ENCODE results near the gene ATXN1. TPM values are rescaled to one million over a fixed set of nuclear protein-coding genes. Genes with fewer than 3 reads are reported as not detected.

ATXN1 gene
- total RNA-seq, 2 experiments from 2014 or later: 34.1 to 36.7 TPM

GRCh38 chr6:16419636-16420336 lies 341.5 kb downstream of the ATXN1 start:
- ChIA-PET POLR2A (interaction anchor here (1.1 to 3.3 kb wide), 13 partner anchors 10 to 343 kb away, joined by 3 to 45 read pairs (median 6); partner anchors contain the start of gene ATXN1), CTCF (interaction anchor here (0.6 to 2.0 kb wide), 12 partner anchors 10 to 1608 kb away, joined by 3 to 8 read pairs (median 5); no protein-coding TSS in a partner anchor)
- DNase-seq: no peak
- no peaks in the 10 kb centered on the region for H3K9me3 Mint-ChIP-seq
- H3K36me3 Mint-ChIP-seq: peaks cover 3% of the 10 kb centered on the region
- H3K27me3 Mint-ChIP-seq: no peaks in the 10 kb centered on the region
- intact Hi-C loops (cut with micrococcal nuclease): loop anchor here (1.0 to 10.0 kb wide), 9 partner anchors 22 to 293 kb away; no protein-coding TSS in a partner anchor
- H3K4me3 Mint-ChIP-seq: peak overlapping the region; percentile 62
- peak overlapping the region; percentile 96 for H3K27ac Mint-ChIP-seq
- H3K4me1 Mint-ChIP-seq (ENCODE audit: low read depth): peaks cover 76% of the 10 kb centered on the region

- no peak for DNase-seq
- Mint-ChIP-seq H3K27ac (no peak overlapping the region), H3K4me1 (ENCODE audit: low read depth) (peaks cover 84% of the 10 kb centered on the region), H3K27me3 (no peaks in the 10 kb centered on the region), H3K9me3 (no peaks in the 10 kb centered on the region), H3K36me3 (no peaks in the 10 kb centered on the region), H3K4me3 (no peak overlapping the region)
- CTCF ChIA-PET: no interaction called here
- intact Hi-C loops (cut with micrococcal nuclease): loop anchor here (10.0 kb wide), 1 partner anchor 283 kb away; no protein-coding TSS in a partner anchor
- POLR2A ChIA-PET: no interaction called here
Measured at GRCh38 chr6:16418151-16418550, 343.1 kb downstream of the ATXN1 start.

- POLR2A ChIA-PET: interaction anchor here (1.2 to 4.7 kb wide), 3 partner anchors 21 to 98 kb away, joined by 3 to 80 read pairs (median 13); no protein-coding TSS in a partner anchor
- peak overlapping the region; percentile 82 for H3K27ac Mint-ChIP-seq
- intact Hi-C loops (cut with micrococcal nuclease): loop anchor here (10.0 kb wide), 1 partner anchor 281 kb away; no protein-coding TSS in a partner anchor
- no peaks in the 10 kb centered on the region for H3K27me3 Mint-ChIP-seq
- CTCF ChIA-PET: interaction anchor here (0.6 to 4.1 kb wide), 5 partner anchors 14 to 347 kb away, joined by 3 to 29 read pairs (median 3); partner anchors contain the start of gene ATXN1
- no peaks in the 10 kb centered on the region for H3K36me3 Mint-ChIP-seq
- no peaks in the 10 kb centered on the region for H3K9me3 Mint-ChIP-seq
- peaks cover 79% of the 10 kb centered on the region for H3K4me1 Mint-ChIP-seq (ENCODE audit: low read depth)
- no peak for DNase-seq
- H3K4me3 Mint-ChIP-seq: peak overlapping the region; percentile 40
Measured at GRCh38 chr6:16415677-16416076, 345.6 kb downstream of the ATXN1 start.

GRCh38 chr6:16414205-16414604 lies 347.1 kb downstream of the ATXN1 start:
- peak overlapping the region; percentile 76 for H3K4me3 Mint-ChIP-seq
- intact Hi-C loops (cut with micrococcal nuclease): loop anchor here (1.0 to 10.0 kb wide), 2 partner anchors 98 to 279 kb away; no protein-coding TSS in a partner anchor
- peaks cover 77% of the 10 kb centered on the region for H3K4me1 Mint-ChIP-seq (ENCODE audit: low read depth)
- H3K36me3 Mint-ChIP-seq: no peaks in the 10 kb centered on the region
- DNase-seq: peak; percentile 71
- POLR2A ChIA-PET: interaction anchor here (0.7 to 4.7 kb wide), 18 partner anchors 9 to 551 kb away, joined by 3 to 80 read pairs (median 4); partner anchors contain the start of gene ATXN1
- H3K27me3 Mint-ChIP-seq: no peaks in the 10 kb centered on the region
- no peaks in the 10 kb centered on the region for H3K9me3 Mint-ChIP-seq
- CTCF ChIA-PET: interaction anchor here (0.8 to 6.8 kb wide), 16 partner anchors 10 to 551 kb away, joined by 3 to 66 read pairs (median 3); partner anchors contain the start of gene ATXN1
- H3K27ac Mint-ChIP-seq: peak overlapping the region; percentile 95

GRCh38 chr6:16413399-16413798 lies 347.9 kb downstream of the ATXN1 start:
- H3K4me1 Mint-ChIP-seq (ENCODE audit: low read depth): peaks cover 77% of the 10 kb centered on the region
- ChIA-PET POLR2A (interaction anchor here (0.7 to 4.7 kb wide), 17 partner anchors 10 to 354 kb away, joined by 3 to 80 read pairs (median 5); partner anchors contain the start of gene ATXN1), CTCF (interaction anchor here (0.8 to 6.8 kb wide), 16 partner anchors 10 to 551 kb away, joined by 3 to 66 read pairs (median 3); partner anchors contain the start of gene ATXN1)
- DNase-seq: peak; percentile 60
- H3K27ac Mint-ChIP-seq: peak overlapping the region; percentile 95
- H3K27me3 Mint-ChIP-seq: no peaks in the 10 kb centered on the region
- no peaks in the 10 kb centered on the region for H3K9me3 Mint-ChIP-seq
- peak overlapping the region; percentile 76 for H3K4me3 Mint-ChIP-seq
- no peaks in the 10 kb centered on the region for H3K36me3 Mint-ChIP-seq
- intact Hi-C loops (cut with micrococcal nuclease): loop anchor here (1.0 to 10.0 kb wide), 9 partner anchors 8 to 349 kb away; no protein-coding TSS in a partner anchor

GRCh38 chr6:16412982-16413381 lies 348.3 kb downstream of the ATXN1 start:
- CTCF ChIA-PET: interaction anchor here (0.8 to 6.8 kb wide), 11 partner anchors 8 to 358 kb away, joined by 3 to 66 read pairs (median 4); partner anchors contain the start of gene ATXN1
- POLR2A ChIA-PET: interaction anchor here (0.9 to 4.7 kb wide), 9 partner anchors 13 to 352 kb away, joined by 3 to 80 read pairs (median 6); no protein-coding TSS in a partner anchor
- Mint-ChIP-seq H3K27ac (peak overlapping the region; percentile 95), H3K4me3 (peak overlapping the region; percentile 76), H3K27me3 (no peaks in the 10 kb centered on the region), H3K36me3 (peaks cover 1% of the 10 kb centered on the region), H3K9me3 (no peaks in the 10 kb centered on the region), H3K4me1 (ENCODE audit: low read depth) (peaks cover 74% of the 10 kb centered on the region)
- intact Hi-C loops (cut with micrococcal nuclease): loop anchor here (1.0 to 10.0 kb wide), 9 partner anchors 8 to 350 kb away; no protein-coding TSS in a partner anchor
- no peak for DNase-seq

- CTCF ChIA-PET: interaction anchor here (0.8 to 6.8 kb wide), 7 partner anchors 9 to 351 kb away, joined by 3 to 66 read pairs (median 4); partner anchors contain the start of gene ATXN1
- intact Hi-C loops (cut with micrococcal nuclease): loop anchor here (2.0 to 10.0 kb wide), 3 partner anchors 181 to 351 kb away; no protein-coding TSS in a partner anchor
- Mint-ChIP-seq H3K27me3 (no peaks in the 10 kb centered on the region), H3K9me3 (no peaks in the 10 kb centered on the region), H3K4me1 (ENCODE audit: low read depth) (peaks cover 71% of the 10 kb centered on the region), H3K4me3 (peak overlapping the region; percentile 76), H3K36me3 (peaks cover 5% of the 10 kb centered on the region), H3K27ac (peak overlapping the region; percentile 95)
- no peak for DNase-seq
- POLR2A ChIA-PET: interaction anchor here (3.3 to 4.7 kb wide), 2 partner anchors 25 to 59 kb away, joined by 13 to 80 read pairs; no protein-coding TSS in a partner anchor
Measured at GRCh38 chr6:16412171-16412570, 349.1 kb downstream of the ATXN1 start.

- DNase-seq: peak; percentile 82
- no peaks in the 10 kb centered on the region for H3K27me3 Mint-ChIP-seq
- ChIA-PET CTCF (interaction anchor here (0.6 to 6.8 kb wide), 26 partner anchors 9 to 363 kb away, joined by 3 to 66 read pairs (median 5); no protein-coding TSS in a partner anchor), POLR2A (interaction anchor here (0.7 to 2.0 kb wide), 4 partner anchors 11 to 102 kb away, joined by 3 to 10 read pairs (median 4); no protein-coding TSS in a partner anchor)
- no peaks in the 10 kb centered on the region for H3K9me3 Mint-ChIP-seq
- intact Hi-C loops (cut with micrococcal nuclease): loop anchor here (2.0 to 10.0 kb wide), 2 partner anchors 77 to 275 kb away; no protein-coding TSS in a partner anchor
- peak overlapping the region; percentile 71 for H3K4me3 Mint-ChIP-seq
- peaks cover 66% of the 10 kb centered on the region for H3K4me1 Mint-ChIP-seq (ENCODE audit: low read depth)
- peaks cover 5% of the 10 kb centered on the region for H3K36me3 Mint-ChIP-seq
- peak overlapping the region; percentile 81 for H3K27ac Mint-ChIP-seq
Measured at GRCh38 chr6:16409531-16410441, 351.5 kb downstream of the ATXN1 start.

- POLR2A ChIA-PET: no interaction called here
- Mint-ChIP-seq H3K27ac (no peak overlapping the region), H3K9me3 (no peaks in the 10 kb centered on the region), H3K4me1 (ENCODE audit: low read depth) (peaks cover 63% of the 10 kb centered on the region), H3K36me3 (peaks cover 5% of the 10 kb centered on the region), H3K27me3 (no peaks in the 10 kb centered on the region), H3K4me3 (no peak overlapping the region)
- intact Hi-C loops (cut with micrococcal nuclease): loop anchor here (2.0 kb wide), 1 partner anchor 76 kb away; no protein-coding TSS in a partner anchor
- DNase-seq: no peak
- CTCF ChIA-PET: interaction anchor here (0.6 to 6.8 kb wide), 7 partner anchors 25 to 135 kb away, joined by 3 to 66 read pairs (median 6); no protein-coding TSS in a partner anchor
Measured at GRCh38 chr6:16408766-16409165, 352.5 kb downstream of the ATXN1 start.

- Mint-ChIP-seq H3K4me1 (ENCODE audit: low read depth) (peaks cover 51% of the 10 kb centered on the region), H3K9me3 (no peaks in the 10 kb centered on the region), H3K4me3 (no peak overlapping the region), H3K27me3 (no peaks in the 10 kb centered on the region), H3K36me3 (peaks cover 8% of the 10 kb centered on the region), H3K27ac (no peak overlapping the region)
- CTCF ChIA-PET: interaction anchor here (0.8 to 1.5 kb wide), 4 partner anchors 68 to 121 kb away, joined by 3 to 4 read pairs (median 3); no protein-coding TSS in a partner anchor
- DNase-seq: no peak
- POLR2A ChIA-PET: no interaction called here
- intact Hi-C loops (cut with micrococcal nuclease): no loop called here
Measured at GRCh38 chr6:16406966-16407365, 354.3 kb downstream of the ATXN1 start.
